Measurements from ENCODE around the gene SERPINF2. TPM values are rescaled to one million over a fixed set of nuclear protein-coding genes. Genes with fewer than 3 reads are reported as not detected.
"Not testable (repeated sequence)": the region's sequence is repeated elsewhere in the genome, so short reads cannot be mapped to it uniquely, and the experiment has no call there.

SERPINF2 gene
- 1 to 10 TPM; 1.2 to 9.0 (median 5.9) TPM for total RNA-seq

GRCh38 chr17:1742371-1743087 lies at the start of gene SERPINF2:
SERPINF2 (plus strand) TSS chr17:1742871; CDS start chr17:1744996, 2,125 bp downstream.
- 61 to 68% methylated on average over 10 of the region's 10 CpGs for WGBS, 2 donors
- intact Hi-C loops (cut with DNase I; ENCODE audit: low total_unique reads) = no loop called here
- no peak for DNase-seq (ENCODE audit: low spot score in 2 of 2)
- TF ChIP-seq CTCF (IDR thresholded peaks at IDR 0.05) (no peak), POLR2A (IDR thresholded peaks at IDR 0.05) (no peak)
- no peak within 1 kb of the TSS for H3K4me3 ChIP-seq (ENCODE audit: low read depth, poor library complexity, severe bottlenecking)

- WGBS, 2 donors = 85 to 93% methylated on average over 7 of the region's 7 CpGs
- H3K4me3 ChIP-seq (ENCODE audit: low read depth, poor library complexity, severe bottlenecking) = no peak overlapping the region
- intact Hi-C loops (cut with DNase I; ENCODE audit: low total_unique reads) = no loop called here
- no peak for DNase-seq (ENCODE audit: low spot score in 2 of 2)
- no peak for TF ChIP-seq CTCF (IDR thresholded peaks at IDR 0.05)
- TF ChIP-seq POLR2A (IDR thresholded peaks at IDR 0.05) = no peak
Observed at GRCh38 chr17:1693339-1693738, 49.3 kb upstream of the SERPINF2 start.

- no peak for TF ChIP-seq POLR2A (IDR thresholded peaks at IDR 0.05)
- no peak for TF ChIP-seq CTCF (IDR thresholded peaks at IDR 0.05)
- no peak for DNase-seq (ENCODE audit: low spot score in 2 of 2)
- intact Hi-C loops (cut with DNase I; ENCODE audit: low total_unique reads) = no loop called here
- WGBS, 2 donors = 86 to 89% methylated on average over 8 of the region's 8 CpGs
- no peak overlapping the region for H3K4me3 ChIP-seq (ENCODE audit: low read depth, poor library complexity, severe bottlenecking)
Observed at GRCh38 chr17:1695365-1695764, 47.3 kb upstream of the SERPINF2 start.

GRCh38 chr17:1697681-1698080 lies 45.0 kb upstream of the SERPINF2 start:
- TF ChIP-seq POLR2A (IDR thresholded peaks at IDR 0.05) = no peak
- no peak for TF ChIP-seq CTCF (IDR thresholded peaks at IDR 0.05)
- no peak for DNase-seq (ENCODE audit: low spot score in 2 of 2)
- intact Hi-C loops (cut with DNase I; ENCODE audit: low total_unique reads) = no loop called here
- no peak overlapping the region for H3K4me3 ChIP-seq (ENCODE audit: low read depth, poor library complexity, severe bottlenecking)
- WGBS, 2 donors = 62% methylated on average over 5 of the region's 5 CpGs

- H3K4me3 ChIP-seq (ENCODE audit: low read depth, poor library complexity, severe bottlenecking); DNase-seq (ENCODE audit: low spot score in 2 of 2); intact Hi-C loops (cut with DNase I; ENCODE audit: low total_unique reads): not testable (repeated sequence)
- 83 to 89% methylated on average over 5 of the region's 5 CpGs for WGBS, 2 donors
Observed at GRCh38 chr17:1699891-1700290, 42.8 kb upstream of the SERPINF2 start.

- H3K4me3 ChIP-seq (ENCODE audit: low read depth, poor library complexity, severe bottlenecking) = no peak overlapping the region
- intact Hi-C loops (cut with DNase I; ENCODE audit: low total_unique reads) = no loop called here
- TF ChIP-seq CTCF (IDR thresholded peaks at IDR 0.05) = no peak
- TF ChIP-seq POLR2A (IDR thresholded peaks at IDR 0.05) = no peak
- DNase-seq (ENCODE audit: low spot score in 2 of 2) = no peak
- 57 to 70% methylated on average over 4 of the region's 4 CpGs for WGBS, 2 donors
Observed at GRCh38 chr17:1703063-1703462, 39.6 kb upstream of the SERPINF2 start.
